GM08714 (cell line): ENCODE measurements around the gene ELFN2.
"Not testable (repeated sequence)": the region's sequence is repeated elsewhere in the genome, so short reads cannot be mapped to it uniquely, and the experiment has no call there.

Experiments
- H3K4me3 ChIP-seq: fragments of 200-500 bp; sonication (Bioruptor generic); 2 replicates; pipeline ENCODE4 v1.5.1; 2014; ENCODE audit warnings: mild to moderate bottlenecking, low read length, inconsistent platforms
- ZNF274 ChIP-seq: IDR thresholded peaks from 2 replicates; pipeline ENCODE4 v1.6.1; 2012; ENCODE audit warnings: mild to moderate bottlenecking, low read depth, low read length

ELFN2 gene

GRCh38 chr22:37400719-37401118, 26.6 kb downstream of the ELFN2 start:
- no peak for TF ChIP-seq ZNF274
- H3K4me3 ChIP-seq: no peak overlapping the region

DNA sequence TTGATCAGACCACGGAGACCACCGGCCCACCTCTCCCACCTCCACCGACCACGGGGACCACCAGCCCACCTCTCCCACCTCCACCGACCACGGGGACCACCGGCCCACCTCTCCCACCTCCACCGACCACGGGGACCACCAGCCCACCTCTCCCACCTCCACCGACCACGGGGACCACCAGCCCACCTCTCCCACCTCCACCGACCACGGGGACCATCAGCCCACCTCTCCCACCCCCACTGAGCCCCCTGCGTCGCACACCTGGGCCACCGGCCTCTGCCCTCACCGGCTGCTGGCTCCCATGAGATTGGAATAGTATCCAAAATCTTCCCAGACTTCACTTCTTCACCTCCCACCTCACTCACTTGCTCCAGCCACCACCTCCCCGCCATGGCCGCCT, 27.8 kb downstream of the ELFN2 start:
- H3K4me3 ChIP-seq: not testable (repeated sequence)

- no peak overlapping the region for H3K4me3 ChIP-seq
Measured at GRCh38 chr22:37397226-37397625, 30.1 kb downstream of the ELFN2 start.

GRCh38 chr22:37396488-37397084, 30.7 kb downstream of the ELFN2 start:
- TF ChIP-seq ZNF274: no peak

More at GRCh38 chr22:37397226-37397625, 30.1 kb downstream of the ELFN2 start:
- TF ChIP-seq ZNF274: no peak

DNA sequence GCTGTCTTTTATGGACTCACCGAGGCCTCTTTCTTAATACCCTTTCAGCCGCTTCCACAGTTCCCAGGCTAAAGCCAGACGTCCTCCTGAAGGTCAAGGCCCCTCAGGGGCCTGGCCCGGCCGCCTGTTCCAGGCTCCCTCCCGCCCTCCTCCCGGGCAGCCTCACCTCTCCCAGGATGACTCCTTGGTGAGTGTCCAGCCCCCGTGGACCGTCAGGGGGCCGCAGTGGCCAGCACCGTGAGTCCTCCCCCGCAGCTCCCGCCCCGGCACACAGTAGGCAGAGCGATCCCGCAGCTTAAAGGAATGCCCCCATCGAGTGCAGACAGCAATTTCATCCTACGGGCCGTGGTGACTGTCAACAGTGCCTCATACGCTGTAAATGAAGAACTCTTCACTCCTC, 32.9 kb downstream of the ELFN2 start:
- TF ChIP-seq ZNF274: no peak
- no peak overlapping the region for H3K4me3 ChIP-seq

More at GRCh38 chr22:37396488-37397084, 30.7 kb downstream of the ELFN2 start:
- H3K4me3 ChIP-seq: no peak overlapping the region

- no peak overlapping the region for H3K4me3 ChIP-seq
- TF ChIP-seq ZNF274: no peak
Measured at GRCh38 chr22:37393746-37394145, 33.5 kb downstream of the ELFN2 start.

DNA sequence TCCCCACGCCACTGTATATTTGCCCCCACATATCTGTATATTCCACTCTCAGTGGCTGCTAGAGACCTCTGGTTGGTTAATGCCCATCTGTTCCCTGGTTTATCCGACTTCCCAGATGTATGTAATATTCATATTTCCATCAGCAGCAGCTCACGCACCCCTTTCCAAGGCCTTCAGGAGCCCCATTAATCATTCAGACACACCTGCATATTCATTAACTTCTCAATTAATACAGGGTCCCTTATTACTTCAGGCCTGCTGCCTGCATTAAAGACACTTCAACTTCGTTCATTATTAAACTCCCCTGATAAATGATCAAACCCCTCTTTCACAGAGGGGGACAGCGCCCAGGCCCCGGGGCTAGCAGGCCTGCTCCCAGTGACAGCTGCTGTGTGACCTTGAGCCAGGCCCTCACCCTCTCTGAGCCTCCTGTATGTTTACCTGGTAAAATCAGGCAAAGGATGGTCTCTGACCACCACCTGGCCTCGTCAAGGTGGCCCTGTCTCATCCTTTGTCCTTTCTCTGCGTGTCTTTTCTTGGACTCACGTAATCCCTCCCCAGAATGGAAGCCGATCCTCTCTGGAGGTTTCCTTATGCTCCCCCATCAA, 34.5 kb downstream of the ELFN2 start:
- no peak for TF ChIP-seq ZNF274
- no peak overlapping the region for H3K4me3 ChIP-seq

GRCh38 chr22:37391702-37392101, 35.6 kb downstream of the ELFN2 start:
- no peak for TF ChIP-seq ZNF274
- H3K4me3 ChIP-seq: no peak overlapping the region

DNA sequence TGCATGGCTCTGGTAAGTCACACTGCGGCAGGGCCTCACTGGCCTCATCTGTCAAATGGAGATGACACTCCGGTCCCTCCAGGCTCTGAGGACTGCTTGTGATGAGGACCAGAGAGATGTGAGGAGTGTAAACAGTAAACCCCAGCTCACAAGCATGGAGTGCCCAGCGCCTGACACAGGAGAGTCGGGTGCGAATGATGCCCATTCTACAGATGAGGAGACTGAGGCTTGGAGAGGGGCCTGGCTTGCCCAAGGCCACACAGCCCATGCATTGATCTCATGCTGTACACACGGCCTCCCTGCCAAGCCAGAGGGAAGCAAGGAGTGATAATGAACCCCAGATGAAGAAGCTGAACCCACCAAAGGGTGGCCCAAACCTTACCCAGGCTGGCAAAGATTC, 37.2 kb downstream of the ELFN2 start:
- no peak for TF ChIP-seq ZNF274
- no peak overlapping the region for H3K4me3 ChIP-seq

GRCh38 chr22:37388538-37388937, 38.7 kb downstream of the ELFN2 start:
- TF ChIP-seq ZNF274: no peak
- no peak overlapping the region for H3K4me3 ChIP-seq

DNA sequence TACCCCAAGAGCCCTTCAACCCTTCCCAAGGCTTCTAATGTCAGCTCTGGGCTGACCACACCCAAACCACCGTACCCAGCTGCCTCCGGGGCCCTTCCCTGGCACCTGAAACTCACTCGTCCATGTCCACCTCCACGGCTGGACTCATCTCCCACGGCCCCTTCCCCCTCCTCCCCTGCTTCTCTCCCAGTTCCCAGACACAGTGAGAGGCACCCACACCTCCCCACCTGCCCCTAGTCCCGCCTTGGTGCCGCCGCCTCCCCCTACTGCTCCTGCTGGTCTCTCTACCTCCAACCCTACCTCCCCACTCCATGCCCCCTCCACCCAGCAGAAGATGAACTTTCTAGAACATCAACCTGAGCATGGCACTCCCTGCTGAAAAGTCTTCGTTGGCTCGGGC, 39.5 kb downstream of the ELFN2 start:
- TF ChIP-seq ZNF274: no peak
- no peak overlapping the region for H3K4me3 ChIP-seq

DNA sequence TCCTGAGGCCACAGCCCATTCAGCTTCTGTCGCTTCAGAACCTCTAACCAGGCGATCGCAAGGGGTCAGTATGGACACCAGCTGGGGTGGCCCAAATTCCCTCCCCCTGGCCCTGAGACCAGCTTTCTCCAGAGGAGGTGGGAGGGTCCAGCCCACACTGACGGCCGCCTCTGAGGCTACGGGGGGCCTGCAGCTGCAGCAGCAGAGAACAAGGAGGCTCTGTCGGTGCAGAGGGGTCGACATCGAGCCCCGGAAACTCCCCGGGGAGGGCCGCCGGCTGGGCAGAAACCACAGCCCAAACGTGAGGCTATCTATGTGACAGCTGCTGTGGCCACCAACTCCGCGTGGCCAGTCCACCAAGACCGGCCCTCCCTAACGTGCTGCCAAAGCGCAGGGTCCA, 40.8 kb downstream of the ELFN2 start:
- no peak for TF ChIP-seq ZNF274
- no peak overlapping the region for H3K4me3 ChIP-seq

DNA sequence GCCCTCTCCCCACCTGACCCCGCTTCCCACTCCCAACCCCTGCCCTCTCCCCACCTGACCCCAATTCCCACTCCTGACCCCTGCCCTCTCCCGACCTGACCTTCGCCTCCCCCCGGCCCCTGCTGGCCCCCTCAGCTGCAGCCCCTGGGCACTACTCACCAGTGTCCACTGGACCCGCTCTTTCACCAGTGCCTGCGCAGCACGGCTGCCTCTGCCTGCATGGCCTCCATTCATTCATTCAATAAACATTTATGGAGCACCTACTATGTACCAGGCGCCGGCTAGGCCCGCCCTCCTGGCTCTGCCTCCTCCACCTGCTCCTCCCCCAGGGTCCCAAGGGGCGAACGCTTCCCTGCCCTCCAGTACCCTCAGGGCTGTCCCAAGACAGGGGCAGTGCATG, 42.6 kb downstream of the ELFN2 start:
- no peak for TF ChIP-seq ZNF274
- H3K4me3 ChIP-seq: no peak overlapping the region

GRCh38 chr22:37383341-37383740, 43.9 kb downstream of the ELFN2 start:
- H3K4me3 ChIP-seq: no peak overlapping the region
- no peak for TF ChIP-seq ZNF274

- no peak overlapping the region for H3K4me3 ChIP-seq
- no peak for TF ChIP-seq ZNF274
Measured at GRCh38 chr22:37381489-37381888, 45.8 kb downstream of the ELFN2 start.

- no peak for TF ChIP-seq ZNF274
- H3K4me3 ChIP-seq: no peak overlapping the region
Measured at GRCh38 chr22:37379722-37380121, 47.6 kb downstream of the ELFN2 start.
